DMS114 treated with DMSO at 0.1 percent for 48 hours (cell line): ENCODE measurements around the gene PHF2.

ENCODE experiments used
- DNase-seq: peaks from one replicate; lab custom pipeline; 2025; ENCODE audit not compliant: unreplicated experiment; lab: John Stamatoyannopoulos, UW

PHF2 gene

DNA sequence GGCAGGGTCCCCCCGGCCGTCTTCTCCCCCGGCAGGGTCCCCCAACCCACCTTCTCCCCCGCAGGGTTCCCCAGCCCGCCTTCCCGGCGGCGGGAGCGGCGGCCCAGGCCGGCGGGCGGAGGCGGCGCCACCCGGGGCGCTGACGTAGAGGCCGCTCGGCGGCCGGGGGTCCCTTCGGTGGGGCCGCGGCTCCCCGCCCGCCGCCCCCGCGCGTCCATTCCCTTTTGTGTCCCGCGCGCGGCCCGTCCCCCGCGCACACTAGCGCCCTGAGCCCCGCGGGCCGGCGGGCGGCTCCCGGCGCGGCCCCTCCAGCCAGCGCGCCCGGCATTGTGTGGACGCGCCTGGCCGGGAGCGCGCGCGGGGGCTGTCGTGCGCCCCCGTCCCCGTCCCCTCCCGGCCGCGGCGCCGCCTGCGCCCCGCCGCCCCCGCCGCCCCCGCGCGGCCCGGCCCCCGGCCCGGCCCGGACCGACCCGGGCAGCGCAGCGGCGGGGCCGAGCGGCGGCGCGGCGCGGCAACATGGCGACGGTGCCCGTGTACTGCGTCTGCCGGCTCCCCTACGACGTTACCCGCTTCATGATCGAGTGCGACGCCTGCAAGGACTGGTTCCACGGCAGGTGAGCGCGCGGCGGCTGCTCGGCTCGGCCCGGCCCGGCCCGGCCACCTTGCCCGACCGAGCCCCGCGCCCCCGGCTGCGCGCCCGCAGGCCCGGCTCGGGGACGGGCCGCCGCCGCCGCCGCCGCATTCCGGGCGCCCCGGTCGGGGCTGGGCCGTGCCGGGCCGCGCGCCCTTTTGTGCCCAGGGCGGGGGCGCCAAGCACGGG is at the start of gene PHF2:
TSS of gene PHF2 (plus strand) at position 327 of the 820 bp plus-strand sequence. CDS start at position 517, 190 bp downstream.
- DNase-seq, result no peak

DNA sequence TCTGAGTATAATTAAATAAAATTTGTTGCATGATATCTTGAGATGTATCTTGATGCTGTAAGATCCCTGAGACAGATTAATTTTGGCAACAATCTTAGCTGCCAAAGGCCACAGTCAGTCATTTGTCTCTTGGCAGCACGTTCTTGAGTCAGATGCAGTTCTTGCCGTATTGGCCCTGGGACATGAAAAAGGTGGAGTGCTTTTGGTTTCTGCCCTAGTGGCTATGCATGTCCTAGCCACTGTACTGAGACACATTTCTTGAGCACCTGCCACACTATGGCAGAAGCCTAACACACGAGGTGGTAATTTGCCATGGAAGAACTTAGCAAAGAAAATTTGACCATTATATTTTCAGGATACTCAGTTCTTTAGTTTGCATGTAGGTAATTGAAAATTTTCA is 45.0 kb upstream of the PHF2 start:
- DNase-seq, result no peak

DNA sequence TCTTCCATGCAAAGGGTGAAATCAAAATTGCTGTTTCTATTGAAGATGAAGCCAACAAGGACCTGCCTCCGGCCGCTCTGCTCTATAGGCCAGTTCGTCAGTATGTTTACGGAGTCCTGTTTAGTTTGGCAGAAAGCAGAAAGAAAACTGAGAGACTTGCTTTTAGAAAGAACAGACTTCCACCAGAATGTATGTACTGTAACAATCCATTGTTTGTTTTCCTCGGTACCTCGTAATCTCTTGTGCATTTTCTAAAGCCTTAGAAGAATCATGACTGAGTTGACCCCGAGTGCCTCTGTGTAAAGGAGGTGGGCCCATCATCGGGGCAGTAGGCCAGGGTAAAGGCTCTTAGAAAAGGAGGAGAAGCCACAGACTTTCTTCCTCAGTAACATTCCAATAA is 44.2 kb upstream of the PHF2 start:
- DNase-seq, result no peak

DNA sequence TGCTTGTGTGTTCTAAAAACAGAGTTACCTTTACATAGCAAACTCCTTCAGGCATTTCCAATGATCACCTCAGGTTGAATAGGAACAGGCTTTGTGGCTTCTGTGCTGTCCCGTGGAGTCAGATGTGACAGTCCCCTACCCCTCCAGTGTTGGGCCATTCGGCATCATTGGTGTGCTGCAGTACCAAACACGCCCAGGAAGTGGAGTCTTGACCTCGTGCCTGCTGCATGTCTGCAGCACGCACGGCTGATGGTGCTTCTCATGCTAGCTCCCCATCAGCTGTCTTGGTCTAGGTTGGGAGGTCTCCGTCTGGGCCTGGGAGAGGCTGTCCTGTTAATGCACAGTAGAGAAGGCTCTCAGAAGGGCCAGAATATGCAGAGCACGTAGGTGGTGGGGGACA is 42.5 kb upstream of the PHF2 start:
- DNase-seq, result no peak

DNA sequence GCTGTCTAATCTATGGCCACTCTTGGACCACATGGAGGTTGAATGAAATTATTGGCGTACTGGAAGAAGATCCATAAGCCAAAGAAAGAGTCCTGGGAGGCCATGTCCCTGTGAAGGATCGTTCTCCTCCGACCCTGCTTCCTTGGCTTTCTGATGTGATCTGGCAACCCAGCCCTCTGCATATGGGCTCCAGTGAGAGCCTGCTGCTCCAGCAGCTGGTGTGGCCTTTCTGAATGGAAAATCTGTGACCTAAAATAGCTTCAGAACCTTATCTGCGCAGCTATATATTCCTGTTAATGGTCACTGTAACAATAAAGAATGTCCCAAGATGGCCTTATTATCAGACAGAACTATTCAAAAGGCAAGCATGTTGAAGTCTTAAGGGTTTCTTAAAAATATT is 40.2 kb upstream of the PHF2 start:
- DNase-seq, result no peak

DNA sequence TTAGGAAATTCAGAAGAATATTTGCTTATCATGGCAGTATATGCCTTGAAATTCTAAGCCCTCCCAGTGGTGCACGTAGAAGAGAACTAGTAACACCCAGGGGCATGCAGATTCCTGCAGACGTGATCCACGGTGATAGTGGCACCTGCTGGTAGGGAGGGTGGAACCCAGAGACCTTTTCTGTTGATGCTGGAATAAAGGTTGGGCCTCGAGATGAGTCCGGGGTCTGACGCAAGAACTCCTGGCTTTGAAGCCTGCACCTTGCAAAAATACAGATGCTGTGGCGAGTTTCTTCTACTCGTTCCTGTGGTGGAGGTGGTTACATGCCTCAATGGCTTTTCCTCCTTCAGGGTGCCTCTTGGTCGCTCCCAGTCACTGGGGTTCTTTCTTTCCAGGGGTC is 39.5 kb upstream of the PHF2 start:
- no peak for DNase-seq

DNA sequence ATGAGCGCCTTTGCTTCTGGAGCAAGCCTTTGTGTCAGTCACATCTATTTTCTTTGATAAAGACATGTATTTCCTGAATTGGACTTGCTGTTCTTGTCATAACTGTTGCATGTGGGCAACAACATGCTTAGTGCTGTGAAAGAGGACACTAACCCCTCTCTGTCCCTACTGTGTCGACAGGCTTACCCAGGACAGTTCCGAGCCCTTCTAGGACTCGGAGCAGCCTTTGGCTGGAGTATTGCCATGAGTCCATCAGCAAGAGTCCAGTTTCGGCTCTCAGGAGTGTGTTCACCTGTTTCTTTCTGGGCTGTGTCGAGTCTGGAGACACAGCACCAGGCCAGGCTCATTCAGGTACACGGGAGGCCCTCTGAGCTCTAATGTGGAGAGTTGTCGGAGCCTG is 36.1 kb upstream of the PHF2 start:
- no peak for DNase-seq

DNA sequence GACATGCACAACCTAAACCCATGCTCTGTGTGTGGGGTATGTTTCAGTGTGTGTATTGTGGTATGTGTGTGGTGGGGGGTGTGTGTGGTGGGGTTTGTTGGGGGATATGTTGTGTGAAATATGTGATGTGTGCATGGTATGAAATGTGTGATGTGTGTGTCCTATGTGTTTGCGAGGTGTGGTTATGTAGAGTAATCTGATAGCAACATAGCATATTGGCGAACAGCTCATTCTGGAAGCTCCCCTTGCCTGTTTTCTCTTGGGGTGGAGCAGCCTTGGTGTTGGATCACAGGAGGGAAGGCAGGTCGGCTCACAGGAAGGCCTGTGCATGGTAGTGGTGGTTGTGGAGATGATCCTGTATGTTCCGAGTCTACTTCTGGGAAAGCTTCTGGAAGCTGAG is 35.4 kb upstream of the PHF2 start:
- DNase-seq, result no peak

DNA sequence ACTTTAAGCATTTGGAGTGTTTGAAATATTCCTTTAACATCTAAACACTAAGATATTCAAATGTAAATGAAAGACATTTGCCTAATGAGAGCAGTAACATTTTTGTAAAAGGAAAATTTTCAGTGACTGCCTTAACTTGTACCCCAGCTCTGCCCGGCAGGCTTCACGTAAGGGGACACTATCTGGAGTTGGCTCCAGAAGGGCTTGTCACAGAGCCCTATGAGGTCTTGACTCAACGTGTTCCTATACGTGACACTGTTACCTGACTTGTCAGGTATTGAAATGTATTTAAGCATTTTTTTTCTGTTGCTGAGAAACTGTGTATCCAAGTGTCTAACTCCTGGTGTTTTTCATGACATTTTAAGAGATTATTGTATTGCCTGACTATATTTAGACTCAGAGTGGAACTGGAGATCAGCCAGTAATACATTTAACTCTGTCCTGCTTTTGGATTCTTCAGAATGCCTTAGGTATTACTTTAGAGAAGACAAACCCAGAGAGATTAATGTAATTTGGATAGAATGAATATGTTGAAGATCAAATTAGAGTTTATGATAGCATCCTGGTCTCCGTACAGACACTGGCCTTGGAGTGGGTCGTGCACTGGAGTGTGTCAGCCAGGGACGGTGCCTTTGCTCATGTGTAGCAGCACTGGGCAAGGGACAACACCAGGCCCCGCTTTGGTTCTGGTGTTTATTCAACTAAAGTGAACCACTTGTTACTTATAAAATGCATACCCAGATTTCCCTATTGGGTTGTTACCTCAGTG is 34.6 kb upstream of the PHF2 start:
- DNase-seq, result no peak

DNA sequence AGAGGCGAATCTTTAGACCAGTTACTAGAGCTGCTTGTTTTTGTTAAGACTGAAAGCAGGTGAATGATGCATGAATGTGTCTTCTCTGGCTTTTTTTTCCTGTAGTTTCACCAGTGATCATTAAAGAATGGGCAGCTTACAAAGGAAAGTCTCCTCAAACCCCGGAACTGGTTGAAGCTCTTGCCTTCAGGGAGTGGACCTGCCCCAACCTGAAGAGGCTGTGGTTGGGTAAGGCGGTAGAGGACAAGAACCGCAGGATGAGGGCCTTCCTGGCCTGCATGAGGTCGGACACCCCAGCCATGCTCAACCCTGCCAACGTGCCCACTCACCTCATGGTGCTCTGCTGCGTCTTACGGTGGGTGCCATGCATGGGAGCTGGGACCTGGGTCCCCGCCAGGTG is 33.3 kb upstream of the PHF2 start:
- no peak for DNase-seq

DNA sequence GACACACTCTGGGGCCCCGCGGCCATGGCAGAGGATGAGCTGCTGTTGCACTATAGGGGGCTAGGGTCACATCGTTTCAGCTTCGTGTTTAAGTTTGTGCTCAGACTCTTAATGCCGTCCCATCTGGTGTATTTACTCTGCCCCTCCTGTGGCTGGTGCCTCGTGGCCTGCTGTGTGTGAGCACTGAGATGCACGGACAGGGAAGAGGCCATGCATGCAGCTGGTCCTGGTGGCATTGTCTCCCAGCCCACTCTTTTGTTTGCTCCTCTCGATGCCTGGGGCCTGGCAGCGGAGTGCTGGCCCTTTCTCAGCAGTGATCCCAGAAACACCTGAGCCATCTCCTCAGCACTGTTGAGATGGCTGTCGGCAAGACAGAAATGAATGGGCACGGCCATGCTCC is 30.0 kb upstream of the PHF2 start:
- DNase-seq, result no peak

DNA sequence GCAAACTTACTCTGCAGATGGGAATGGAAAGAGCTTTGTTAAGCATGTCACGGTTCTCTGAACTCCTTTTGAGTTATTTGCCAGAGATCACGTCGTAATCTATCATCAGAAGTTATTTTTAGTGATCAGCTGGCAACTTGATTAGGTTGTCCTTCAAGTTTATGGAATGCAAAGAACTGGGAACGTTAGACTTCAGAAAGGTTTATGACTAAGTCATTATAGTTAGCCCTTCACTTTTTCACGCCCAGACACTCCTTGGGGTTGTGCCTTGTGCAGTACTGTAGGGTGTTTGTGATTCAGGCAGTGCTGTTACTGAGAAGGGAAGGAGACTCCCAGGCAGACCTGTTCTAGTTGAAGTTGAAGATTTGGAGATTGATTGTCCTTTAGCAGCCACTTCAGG is 26.8 kb upstream of the PHF2 start:
- no peak for DNase-seq

DNA sequence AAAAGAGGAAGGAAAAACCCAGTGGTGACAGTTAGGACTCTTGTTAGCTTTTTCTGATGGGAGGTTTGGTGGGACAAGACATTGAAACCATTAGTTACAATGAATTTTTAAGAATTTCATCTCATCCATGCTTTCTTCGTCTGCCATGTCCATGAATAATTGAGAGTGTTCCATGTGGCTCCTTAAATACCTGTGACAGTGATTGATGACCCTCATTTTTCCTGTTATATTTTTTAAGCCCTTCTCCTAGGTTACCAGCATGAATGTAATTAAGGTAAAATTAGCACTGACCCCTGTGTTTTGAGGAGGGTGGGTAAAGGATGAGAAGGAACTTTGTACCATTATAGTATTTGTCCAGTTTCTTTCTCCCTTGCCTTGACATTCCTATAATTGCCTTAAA is 23.5 kb upstream of the PHF2 start:
- no peak for DNase-seq

DNA sequence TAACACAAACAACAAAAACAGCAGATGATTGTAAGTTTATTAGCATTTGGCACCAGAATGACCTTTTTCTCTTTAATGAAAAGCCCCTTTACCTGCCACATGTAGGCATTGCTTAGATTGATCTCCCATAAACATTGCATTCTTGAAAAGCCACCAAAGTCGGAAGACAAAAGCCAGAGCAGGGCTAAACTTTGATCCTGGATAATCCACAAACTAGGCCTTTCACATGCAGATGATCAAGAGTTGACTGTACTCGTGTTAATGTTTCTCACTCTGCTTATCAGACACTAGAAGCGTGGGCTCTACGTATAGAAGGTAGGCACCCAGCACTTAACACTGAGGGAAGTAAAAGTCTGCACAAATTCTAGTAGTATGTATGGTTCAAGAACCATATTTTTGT is 21.0 kb upstream of the PHF2 start:
- DNase-seq, result no peak

DNA sequence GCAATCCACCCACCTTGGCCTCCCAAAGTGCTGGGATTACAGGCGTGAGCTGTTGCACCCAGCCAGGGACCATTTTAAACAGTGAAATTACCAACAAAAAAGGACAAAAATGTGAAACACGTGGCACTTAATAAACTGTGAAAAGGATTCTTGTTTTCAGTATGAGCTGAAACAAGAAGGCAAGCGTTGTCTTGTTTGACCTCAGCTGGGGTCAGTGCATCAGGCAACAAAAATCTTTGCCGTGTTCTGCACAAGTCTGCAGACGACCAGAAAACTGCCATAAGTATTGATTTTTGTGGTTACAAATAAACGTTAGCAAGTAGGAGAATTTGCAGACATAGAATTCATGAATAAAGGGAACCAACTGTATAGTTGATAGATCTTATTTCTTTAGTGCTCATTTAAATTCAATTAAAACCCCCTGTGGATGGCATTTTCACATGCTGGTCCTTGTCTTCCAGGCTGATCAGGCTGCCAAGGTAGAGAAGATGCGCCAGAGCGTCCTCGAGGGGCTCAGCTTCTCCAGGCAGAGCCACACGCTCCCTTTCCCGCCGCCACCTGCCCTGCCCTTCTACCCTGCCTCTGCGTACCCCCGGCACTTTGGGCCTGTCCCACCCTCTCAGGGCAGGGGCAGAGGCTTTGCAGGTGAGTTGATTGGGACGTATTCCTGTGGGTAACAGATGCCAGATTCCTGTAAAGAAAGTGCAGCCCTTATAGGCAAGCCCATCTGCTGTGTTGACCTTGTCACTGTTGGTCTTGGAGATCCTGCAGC is 18.8 kb upstream of the PHF2 start:
- DNase-seq, result no peak

DNA sequence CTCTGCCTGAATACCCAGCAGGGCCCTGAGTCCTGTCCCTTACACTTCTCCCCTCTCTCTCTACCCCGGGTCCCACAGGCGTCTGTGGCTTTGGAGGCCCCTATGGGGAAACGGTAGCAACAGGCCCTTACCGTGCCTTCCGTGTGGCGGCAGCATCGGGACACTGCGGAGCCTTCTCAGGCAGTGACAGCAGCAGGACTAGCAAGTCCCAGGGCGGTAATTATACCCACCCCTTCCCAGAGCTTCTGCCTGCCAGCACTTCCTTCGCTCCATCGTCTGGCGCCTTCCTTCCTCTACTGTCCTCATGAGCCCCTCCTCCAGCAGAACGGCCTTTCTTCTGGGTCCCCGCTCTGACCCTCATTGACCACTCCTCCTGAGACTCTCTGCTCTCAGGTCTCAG is 17.9 kb upstream of the PHF2 start:
- DNase-seq, result no peak

DNA sequence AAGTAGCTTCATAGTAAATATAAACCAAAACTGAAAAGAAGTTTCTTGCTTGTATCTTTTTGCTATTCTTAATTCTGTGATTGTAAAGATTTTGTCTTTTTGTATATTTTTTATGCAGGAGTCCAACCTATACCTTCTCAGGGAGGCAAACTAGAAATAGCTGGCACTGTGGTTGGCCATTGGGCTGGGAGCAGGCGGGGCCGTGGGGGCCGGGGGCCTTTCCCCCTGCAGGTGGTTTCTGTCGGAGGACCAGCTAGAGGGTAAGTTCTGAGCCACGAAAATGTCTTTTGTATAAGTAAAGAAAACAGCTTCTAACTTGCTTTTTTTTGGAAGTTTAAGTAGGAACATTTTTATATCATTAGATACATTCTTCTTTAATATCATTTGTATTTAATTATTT is 15.4 kb upstream of the PHF2 start:
- no peak for DNase-seq

DNA sequence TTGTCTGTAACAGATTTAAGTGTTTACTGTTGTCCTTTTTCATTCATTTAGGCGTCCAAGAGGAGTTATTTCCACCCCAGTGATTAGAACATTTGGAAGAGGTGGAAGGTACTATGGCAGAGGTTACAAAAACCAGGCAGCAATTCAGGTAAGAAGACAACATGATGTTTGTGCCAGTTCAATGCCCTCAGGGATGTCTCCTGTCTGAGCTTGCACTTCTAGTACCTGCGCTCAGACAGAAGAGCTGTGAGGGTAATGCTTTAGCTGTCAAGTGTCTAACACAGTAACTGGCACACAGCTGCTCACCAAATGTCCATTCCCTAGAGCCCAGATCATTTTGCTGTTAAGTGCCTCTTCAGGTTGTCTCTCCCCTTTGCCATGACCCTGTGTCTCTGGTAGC is 14.2 kb upstream of the PHF2 start:
- no peak for DNase-seq

DNA sequence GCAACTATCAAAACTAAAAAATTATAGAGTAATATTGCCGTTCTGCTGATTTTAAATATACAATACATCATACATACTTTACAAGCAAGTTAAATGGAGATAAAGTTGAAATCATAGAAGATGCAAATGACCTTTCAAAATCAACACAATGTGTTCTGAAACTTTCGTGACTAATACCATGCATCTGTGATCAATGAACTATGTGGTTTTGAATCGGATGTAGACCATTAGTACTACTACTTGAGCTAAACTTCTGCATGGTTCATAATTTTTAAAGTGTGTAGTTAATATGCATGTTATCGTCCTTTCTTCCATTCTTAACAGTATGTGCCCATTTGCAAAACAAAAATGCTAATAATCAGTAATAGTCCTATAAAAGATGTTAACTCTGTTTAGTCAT is 11.3 kb upstream of the PHF2 start:
- DNase-seq, result no peak

DNA sequence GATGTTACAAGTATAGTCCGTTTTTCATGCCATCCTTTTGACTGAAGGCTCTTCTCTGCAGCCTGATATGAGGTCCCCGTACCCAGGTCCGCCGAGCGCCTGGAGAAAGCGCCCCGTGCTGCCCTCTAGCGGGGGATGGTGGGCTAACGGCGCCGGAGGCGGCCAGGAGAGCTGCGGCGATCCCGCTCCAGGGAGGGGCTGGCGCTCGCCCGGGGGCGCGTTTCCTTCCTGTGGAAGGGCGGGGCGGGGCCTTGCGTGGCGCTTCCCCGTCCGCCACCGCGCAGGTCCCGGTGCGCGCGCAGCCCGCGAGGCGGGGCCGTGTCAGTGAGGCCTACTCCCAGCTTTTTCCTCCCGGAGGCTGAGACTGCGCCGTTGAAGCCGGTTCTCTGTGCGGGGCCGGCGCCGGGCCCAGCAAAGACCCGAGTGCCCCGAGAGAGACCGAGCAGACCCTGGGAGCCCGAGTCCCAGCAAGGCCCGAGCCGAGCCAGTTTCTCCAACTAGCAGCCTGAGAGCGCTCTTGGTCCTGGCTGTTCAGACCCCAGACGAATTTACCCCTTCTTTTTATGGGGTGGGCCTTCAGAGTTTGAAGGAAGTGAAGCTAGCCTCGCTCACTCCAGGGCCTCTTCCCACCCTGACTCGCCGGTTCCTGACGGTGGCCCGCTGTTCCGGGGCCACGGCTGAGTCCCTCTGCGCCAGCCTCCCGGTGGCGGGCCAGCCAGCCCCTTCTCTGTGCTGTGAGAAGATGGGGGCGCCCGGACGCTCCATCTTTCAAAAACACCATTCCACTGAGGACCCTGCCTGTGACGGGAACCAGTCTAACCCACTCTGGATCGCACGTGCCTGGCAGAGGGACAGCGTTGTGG is 9.7 kb upstream of the PHF2 start:
- DNase-seq, result peak; percentile 77
